ENCODE measurements around the gene ANKRD16.

Gene ANKRD16

GRCh38 chr10:5932345-5932744 is 42.7 kb upstream of the ANKRD16 start:
- Histone ChIP-seq H3K18ac (ENCODE audit: low read length) (no peak overlapping the region), H3K4ac (ENCODE audit: low read depth, low read length) (no peak overlapping the region), H3K9ac (ENCODE audit: low read length) (no peak overlapping the region), H4K8ac (ENCODE audit: low read depth, low read length) (no peak overlapping the region), H3K36me3 (ENCODE audit: control insufficient read depth, insufficient read depth, low read length) (peaks cover 11% of the 10 kb centered on the region), H3K4me3 (ENCODE audit: low read length) (no peak overlapping the region), H3K27ac (ENCODE audit: low read depth, low read length) (no peak overlapping the region), H3K4me1 (ENCODE audit: control insufficient read depth, low read depth, low read length) (no peaks in the 10 kb centered on the region), H2AK5ac (ENCODE audit: low read length) (no peak overlapping the region), H4K5ac (ENCODE audit: low read length) (no peak overlapping the region), H3K4me2 (ENCODE audit: low read length) (no peak overlapping the region), H3K56ac (ENCODE audit: low read length) (no peak overlapping the region), H3K23ac (ENCODE audit: low read length) (no peak overlapping the region), H3K27me3 (ENCODE audit: insufficient read depth, low read length, poor library complexity) (no peaks in the 10 kb centered on the region), H3K79me1 (ENCODE audit: low read length) (no peaks in the 10 kb centered on the region), H2BK15ac (replicated peaks; ENCODE audit: low read depth) (no peak overlapping the region), H3K79me2 (ENCODE audit: control insufficient read depth, insufficient read depth, low read length) (no peaks in the 10 kb centered on the region), H2BK5ac (ENCODE audit: low read length) (no peak overlapping the region), H2BK120ac (ENCODE audit: low read depth, low read length) (no peak overlapping the region)
- no CpG with 5 or more reads among the region's 5 CpGs for WGBS (ENCODE audit: extremely low coverage, insufficient coverage, low lambda C conversion rate)
- DNase-seq: no peak

DNA sequence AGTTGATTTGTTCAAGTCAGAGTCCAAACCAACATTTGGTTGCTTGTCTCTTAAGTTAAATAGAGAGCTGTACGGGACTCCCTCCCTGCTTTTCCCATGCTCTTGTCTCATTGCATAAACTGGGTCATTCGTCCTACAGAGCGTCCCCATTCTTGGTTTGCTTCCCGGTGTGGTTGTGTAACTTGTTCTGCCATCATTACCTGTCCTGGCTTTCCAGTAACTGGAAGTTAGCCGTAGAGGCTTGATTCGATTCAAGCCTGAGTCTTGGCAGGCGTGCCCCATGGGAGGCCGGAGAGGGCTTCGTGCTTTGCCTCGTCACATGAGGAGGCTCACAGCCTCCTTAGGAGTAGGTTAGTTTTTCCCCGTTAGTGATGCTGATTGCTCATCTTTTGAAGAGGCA is 40.6 kb upstream of the ANKRD16 start:
- Histone ChIP-seq H3K4me3 (ENCODE audit: low read length) (no peak overlapping the region), H3K36me3 (ENCODE audit: control insufficient read depth, insufficient read depth, low read length) (peaks cover 11% of the 10 kb centered on the region), H4K5ac (ENCODE audit: low read length) (no peak overlapping the region), H3K27me3 (ENCODE audit: insufficient read depth, low read length, poor library complexity) (no peaks in the 10 kb centered on the region), H3K23ac (ENCODE audit: low read length) (no peak overlapping the region), H4K8ac (ENCODE audit: low read depth, low read length) (no peak overlapping the region), H3K79me1 (ENCODE audit: low read length) (no peaks in the 10 kb centered on the region), H2BK5ac (ENCODE audit: low read length) (no peak overlapping the region), H3K27ac (ENCODE audit: low read depth, low read length) (no peak overlapping the region), H2BK15ac (replicated peaks; ENCODE audit: low read depth) (no peak overlapping the region), H3K4ac (ENCODE audit: low read depth, low read length) (no peak overlapping the region), H3K9ac (ENCODE audit: low read length) (no peak overlapping the region), H3K79me2 (ENCODE audit: control insufficient read depth, insufficient read depth, low read length) (no peaks in the 10 kb centered on the region), H3K4me1 (ENCODE audit: control insufficient read depth, low read depth, low read length) (no peaks in the 10 kb centered on the region), H2AK5ac (ENCODE audit: low read length) (no peak overlapping the region), H3K4me2 (ENCODE audit: low read length) (no peak overlapping the region), H2BK120ac (ENCODE audit: low read depth, low read length) (no peak overlapping the region), H3K18ac (ENCODE audit: low read length) (no peak overlapping the region), H3K56ac (ENCODE audit: low read length) (no peak overlapping the region)
- WGBS (ENCODE audit: extremely low coverage, insufficient coverage, low lambda C conversion rate): no CpG with 5 or more reads among the region's 11 CpGs
- DNase-seq: no peak

DNA sequence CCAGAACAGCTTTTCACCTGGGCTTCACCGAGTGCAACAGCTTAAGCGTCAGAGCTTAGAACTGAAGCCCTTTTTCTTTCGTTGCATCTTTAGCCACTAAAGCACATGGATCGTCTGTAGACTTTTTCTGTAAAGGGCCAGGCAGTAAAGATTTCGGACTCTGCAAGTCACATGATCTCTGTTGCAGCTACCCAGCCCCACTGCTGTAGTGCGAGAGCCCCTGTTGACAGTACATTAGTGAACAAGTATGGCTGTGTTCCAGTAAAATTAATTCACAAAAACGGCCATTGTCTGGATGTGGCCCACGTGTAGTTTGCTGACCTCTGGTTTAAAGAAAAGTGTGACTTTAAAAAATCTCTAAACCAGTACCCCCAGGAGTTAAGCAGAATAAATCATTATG is 39.7 kb upstream of the ANKRD16 start:
- Histone ChIP-seq H4K5ac (ENCODE audit: low read length) (no peak overlapping the region), H3K56ac (ENCODE audit: low read length) (no peak overlapping the region), H3K4me1 (ENCODE audit: control insufficient read depth, low read depth, low read length) (no peaks in the 10 kb centered on the region), H3K27me3 (ENCODE audit: insufficient read depth, low read length, poor library complexity) (no peaks in the 10 kb centered on the region), H3K18ac (ENCODE audit: low read length) (no peak overlapping the region), H3K4ac (ENCODE audit: low read depth, low read length) (no peak overlapping the region), H3K9ac (ENCODE audit: low read length) (no peak overlapping the region), H4K8ac (ENCODE audit: low read depth, low read length) (no peak overlapping the region), H3K4me3 (ENCODE audit: low read length) (no peak overlapping the region), H3K79me1 (ENCODE audit: low read length) (no peaks in the 10 kb centered on the region), H3K27ac (ENCODE audit: low read depth, low read length) (no peak overlapping the region), H2BK120ac (ENCODE audit: low read depth, low read length) (no peak overlapping the region), H2BK15ac (replicated peaks; ENCODE audit: low read depth) (no peak overlapping the region), H3K23ac (ENCODE audit: low read length) (no peak overlapping the region), H3K4me2 (ENCODE audit: low read length) (no peak overlapping the region), H2BK5ac (ENCODE audit: low read length) (no peak overlapping the region), H3K79me2 (ENCODE audit: control insufficient read depth, insufficient read depth, low read length) (no peaks in the 10 kb centered on the region), H2AK5ac (ENCODE audit: low read length) (no peak overlapping the region), H3K36me3 (ENCODE audit: control insufficient read depth, insufficient read depth, low read length) (peaks cover 14% of the 10 kb centered on the region)
- no peak for DNase-seq
- no CpG with 5 or more reads among the region's 8 CpGs for WGBS (ENCODE audit: extremely low coverage, insufficient coverage, low lambda C conversion rate)

- WGBS (ENCODE audit: extremely low coverage, insufficient coverage, low lambda C conversion rate): no CpG with 5 or more reads among the region's 8 CpGs
- no peak overlapping the region for H3K4ac ChIP-seq (ENCODE audit: low read depth, low read length)
- H3K79me1 ChIP-seq (ENCODE audit: low read length): no peaks in the 10 kb centered on the region
- no peaks in the 10 kb centered on the region for H3K79me2 ChIP-seq (ENCODE audit: control insufficient read depth, insufficient read depth, low read length)
- no peak overlapping the region for H2BK5ac ChIP-seq (ENCODE audit: low read length)
- H3K36me3 ChIP-seq (ENCODE audit: control insufficient read depth, insufficient read depth, low read length): peaks cover 18% of the 10 kb centered on the region
- no peak overlapping the region for H2AK5ac ChIP-seq (ENCODE audit: low read length)
- no peak overlapping the region for H3K27ac ChIP-seq (ENCODE audit: low read depth, low read length)
- no peak overlapping the region for H4K5ac ChIP-seq (ENCODE audit: low read length)
- H4K8ac ChIP-seq (ENCODE audit: low read depth, low read length): no peak overlapping the region
- H2BK15ac ChIP-seq (replicated peaks; ENCODE audit: low read depth): no peak overlapping the region
- no peak overlapping the region for H3K4me2 ChIP-seq (ENCODE audit: low read length)
- H3K9ac ChIP-seq (ENCODE audit: low read length): no peak overlapping the region
- no peak overlapping the region for H3K4me3 ChIP-seq (ENCODE audit: low read length)
- H3K4me1 ChIP-seq (ENCODE audit: control insufficient read depth, low read depth, low read length): no peaks in the 10 kb centered on the region
- no peaks in the 10 kb centered on the region for H3K27me3 ChIP-seq (ENCODE audit: insufficient read depth, low read length, poor library complexity)
- DNase-seq: no peak
- H3K18ac ChIP-seq (ENCODE audit: low read length): no peak overlapping the region
- H3K23ac ChIP-seq (ENCODE audit: low read length): no peak overlapping the region
- H3K56ac ChIP-seq (ENCODE audit: low read length): no peak overlapping the region
- H2BK120ac ChIP-seq (ENCODE audit: low read depth, low read length): no peak overlapping the region
Measured at GRCh38 chr10:5927306-5927705, 37.6 kb upstream of the ANKRD16 start.

- Histone ChIP-seq H2BK5ac (ENCODE audit: low read length) (no peak overlapping the region), H3K4me2 (ENCODE audit: low read length) (no peak overlapping the region), H3K36me3 (ENCODE audit: control insufficient read depth, insufficient read depth, low read length) (peaks cover 24% of the 10 kb centered on the region), H3K18ac (ENCODE audit: low read length) (no peak overlapping the region), H3K23ac (ENCODE audit: low read length) (no peak overlapping the region), H3K27ac (ENCODE audit: low read depth, low read length) (no peak overlapping the region), H3K56ac (ENCODE audit: low read length) (no peak overlapping the region), H4K5ac (ENCODE audit: low read length) (no peak overlapping the region), H2BK120ac (ENCODE audit: low read depth, low read length) (no peak overlapping the region), H2AK5ac (ENCODE audit: low read length) (no peak overlapping the region), H3K9ac (ENCODE audit: low read length) (no peak overlapping the region), H3K4me1 (ENCODE audit: control insufficient read depth, low read depth, low read length) (no peaks in the 10 kb centered on the region), H2BK15ac (replicated peaks; ENCODE audit: low read depth) (no peak overlapping the region), H3K4me3 (ENCODE audit: low read length) (no peak overlapping the region), H3K79me2 (ENCODE audit: control insufficient read depth, insufficient read depth, low read length) (no peaks in the 10 kb centered on the region), H3K79me1 (ENCODE audit: low read length) (no peaks in the 10 kb centered on the region), H3K4ac (ENCODE audit: low read depth, low read length) (no peak overlapping the region), H4K8ac (ENCODE audit: low read depth, low read length) (no peak overlapping the region), H3K27me3 (ENCODE audit: insufficient read depth, low read length, poor library complexity) (no peaks in the 10 kb centered on the region)
- WGBS (ENCODE audit: extremely low coverage, insufficient coverage, low lambda C conversion rate): no CpG with 5 or more reads among the region's 10 CpGs
- no peak for DNase-seq
Measured at GRCh38 chr10:5924889-5925288, 35.2 kb upstream of the ANKRD16 start.

GRCh38 chr10:5921746-5922145 is 32.1 kb upstream of the ANKRD16 start:
- Histone ChIP-seq H3K9ac (ENCODE audit: low read length) (no peak overlapping the region), H2BK120ac (ENCODE audit: low read depth, low read length) (no peak overlapping the region), H3K18ac (ENCODE audit: low read length) (no peak overlapping the region), H3K56ac (ENCODE audit: low read length) (no peak overlapping the region), H3K27me3 (ENCODE audit: insufficient read depth, low read length, poor library complexity) (no peaks in the 10 kb centered on the region), H3K4me2 (ENCODE audit: low read length) (no peak overlapping the region), H2BK15ac (replicated peaks; ENCODE audit: low read depth) (no peak overlapping the region), H2BK5ac (ENCODE audit: low read length) (no peak overlapping the region), H4K8ac (ENCODE audit: low read depth, low read length) (no peak overlapping the region), H3K4ac (ENCODE audit: low read depth, low read length) (no peak overlapping the region), H3K36me3 (ENCODE audit: control insufficient read depth, insufficient read depth, low read length) (peaks cover 30% of the 10 kb centered on the region), H2AK5ac (ENCODE audit: low read length) (no peak overlapping the region), H3K79me2 (ENCODE audit: control insufficient read depth, insufficient read depth, low read length) (no peaks in the 10 kb centered on the region), H3K4me3 (ENCODE audit: low read length) (no peak overlapping the region), H4K5ac (ENCODE audit: low read length) (no peak overlapping the region), H3K27ac (ENCODE audit: low read depth, low read length) (no peak overlapping the region), H3K79me1 (ENCODE audit: low read length) (no peaks in the 10 kb centered on the region), H3K4me1 (ENCODE audit: control insufficient read depth, low read depth, low read length) (no peaks in the 10 kb centered on the region), H3K23ac (ENCODE audit: low read length) (no peak overlapping the region)
- DNase-seq: no peak
- no CpG with 5 or more reads among the region's 5 CpGs for WGBS (ENCODE audit: extremely low coverage, insufficient coverage, low lambda C conversion rate)
